Body of pancreas (tissue), 4 donors: ENCODE results near the gene DDX3X. TPM values are rescaled to one million over a fixed set of nuclear protein-coding genes. Genes with fewer than 3 reads are reported as not detected.

Experiments used
- ATAC-seq: fragments of 150-250 bp; one replicate; pipeline ENCODE4 v1.9.1; 2016
- DNase-seq, 4 donors: peaks; one replicate each; pipeline ENCODE4 v3.0.0-alpha.2; 2019
- H3K27ac ChIP-seq, 4 donors: fragments of 200-600 bp; sonication (generic); 1 replicate in 3 of 4; 2 replicates in 1 of 4; pipeline versions ENCODE4 v1.5.1 to v1.6.1; 2016 to 2019; ENCODE audit warnings: mild to moderate bottlenecking in 1 of 4, mixed read lengths in 1 of 4, moderate library complexity in 1 of 4
- H3K27me3 ChIP-seq, 2 donors: fragments of 200-600 bp; sonication (generic); one replicate each; pipeline ENCODE4 v1.6.0; 2016; ENCODE audit warnings: mild to moderate bottlenecking in 1 of 2
- H3K36me3 ChIP-seq, 2 donors: fragments of 200-600 bp; sonication (generic); replicated peaks in 1 of 2; 2 replicates each; pipeline ENCODE4 v1.5.1; 2016; ENCODE audit warnings: low read depth in 2 of 2; ENCODE audit not compliant: insufficient read depth in 1 of 2
- H3K4me1 ChIP-seq: fragments of 200-600 bp; sonication (generic); one replicate; pipeline ENCODE4 v1.6.0; 2016
- H3K4me3 ChIP-seq, 2 donors: fragments of 200-600 bp; sonication (generic); 1 replicate in 1 of 2; 2 replicates in 1 of 2; pipeline ENCODE4 v1.5.1; 2016 to 2019
- H3K9me3 ChIP-seq, 3 donors: fragments of 200-600 bp; sonication (generic); 1 replicate in 2 of 3; 2 replicates in 1 of 3; pipeline ENCODE4 v1.5.1; 2016
- POLR2A ChIP-seq, 3 donors: fragments of 450-650 bp; IDR thresholded peaks; one replicate each; pipeline ENCODE4 v1.6.1; 2016; ENCODE audit warnings: antibody characterized with exemption in 3 of 3, mild to moderate bottlenecking in 2 of 3
- WGBS, 2 donors: methylation state at CpG; one replicate each; pipeline ENCODE4 v1.1.5; 2017; 5-methylcytosine and 5-hydroxymethylcytosine counted together
- intact Hi-C: fragments of 100-400 bp; cut with DNase I; formaldehyde crosslinking; loops from one replicate; pipeline ENCODE4 v1.15.1; 2023
- total RNA-seq, 2 donors: library from RNA; depleted of rRNA; stranded (reverse); fragments of >200 nt; gene quantifications; one replicate each; pipeline ENCODE4 v1.1.0, GENCODE V29; 2016
- TF ChIP-seq, protein P1 (sequence below), 7 experiments: fragments of 450-650 bp in 4 of 7; fragments of 200-600 bp in 3 of 7; sonication (generic) in 3 of 7; IDR thresholded peaks; one replicate each; pipeline ENCODE4 v1.5.1; 2016 to 2019; ENCODE audit warnings: antibody characterized with exemption in 7 of 7

DDX3X gene
- total RNA-seq, 2 donors from 2014 or later: 104 to 127 TPM

DNA sequence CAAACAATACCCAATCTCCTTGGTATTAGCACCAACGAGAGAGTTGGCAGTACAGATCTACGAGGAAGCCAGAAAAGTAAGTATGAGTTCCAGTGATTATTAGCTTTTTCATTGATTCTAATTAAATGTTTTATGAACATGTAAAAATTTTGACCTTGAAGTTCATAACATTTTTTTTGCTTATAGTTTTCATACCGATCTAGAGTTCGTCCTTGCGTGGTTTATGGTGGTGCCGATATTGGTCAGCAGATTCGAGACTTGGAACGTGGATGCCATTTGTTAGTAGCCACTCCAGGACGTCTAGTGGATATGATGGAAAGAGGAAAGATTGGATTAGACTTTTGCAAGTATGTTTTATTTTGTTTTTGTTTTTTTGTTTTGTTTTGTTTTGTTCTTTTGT is 10.1 kb downstream of the DDX3X start:
- Histone ChIP-seq H3K36me3 (peaks cover 5 to 19% of the 10 kb centered on the region in 2 donors), H3K4me1 (peaks cover 12% of the 10 kb centered on the region), H3K27me3 (no peaks in the 10 kb centered on the region), H3K9me3 (no peaks in the 10 kb centered on the region), H3K4me3 (no peak overlapping the region), H3K27ac (no peak overlapping the region)
- no peak for TF ChIP-seq POLR2A (IDR thresholded peaks at IDR 0.05)
- TF ChIP-seq, protein P1, sequence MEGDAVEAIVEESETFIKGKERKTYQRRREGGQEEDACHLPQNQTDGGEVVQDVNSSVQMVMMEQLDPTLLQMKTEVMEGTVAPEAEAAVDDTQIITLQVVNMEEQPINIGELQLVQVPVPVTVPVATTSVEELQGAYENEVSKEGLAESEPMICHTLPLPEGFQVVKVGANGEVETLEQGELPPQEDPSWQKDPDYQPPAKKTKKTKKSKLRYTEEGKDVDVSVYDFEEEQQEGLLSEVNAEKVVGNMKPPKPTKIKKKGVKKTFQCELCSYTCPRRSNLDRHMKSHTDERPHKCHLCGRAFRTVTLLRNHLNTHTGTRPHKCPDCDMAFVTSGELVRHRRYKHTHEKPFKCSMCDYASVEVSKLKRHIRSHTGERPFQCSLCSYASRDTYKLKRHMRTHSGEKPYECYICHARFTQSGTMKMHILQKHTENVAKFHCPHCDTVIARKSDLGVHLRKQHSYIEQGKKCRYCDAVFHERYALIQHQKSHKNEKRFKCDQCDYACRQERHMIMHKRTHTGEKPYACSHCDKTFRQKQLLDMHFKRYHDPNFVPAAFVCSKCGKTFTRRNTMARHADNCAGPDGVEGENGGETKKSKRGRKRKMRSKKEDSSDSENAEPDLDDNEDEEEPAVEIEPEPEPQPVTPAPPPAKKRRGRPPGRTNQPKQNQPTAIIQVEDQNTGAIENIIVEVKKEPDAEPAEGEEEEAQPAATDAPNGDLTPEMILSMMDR (IDR thresholded peaks at IDR 0.05): no peak
- ATAC-seq (no peak), DNase-seq (no peak)
- intact Hi-C loops: no loop called here
- WGBS, 2 donors: 92 to 95% methylated on average over 9 of the region's 9 CpGs

DNA sequence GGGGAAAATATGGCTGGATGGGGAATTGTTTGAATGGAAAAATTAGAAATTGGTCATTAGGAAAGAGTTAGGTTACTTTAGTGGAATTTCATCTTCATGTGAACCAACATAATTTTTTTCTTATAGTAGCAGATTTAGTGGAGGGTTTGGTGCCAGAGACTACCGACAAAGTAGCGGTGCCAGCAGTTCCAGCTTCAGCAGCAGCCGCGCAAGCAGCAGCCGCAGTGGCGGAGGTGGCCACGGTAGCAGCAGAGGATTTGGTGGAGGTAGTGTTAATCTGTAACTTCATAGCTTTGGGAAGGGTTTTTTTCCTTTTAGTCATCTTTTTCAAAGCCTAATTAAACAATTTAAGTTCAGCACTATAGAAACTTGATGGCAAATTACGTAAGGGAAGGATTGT is 13.2 kb downstream of the DDX3X start:
- 91 to 92% methylated on average over 8 of the region's 8 CpGs for WGBS, 2 donors
- Histone ChIP-seq H3K36me3 (peaks cover 5 to 18% of the 10 kb centered on the region in 2 donors), H3K27me3 (no peaks in the 10 kb centered on the region), H3K9me3 (no peaks in the 10 kb centered on the region), H3K27ac (no peak overlapping the region), H3K4me1 (no peaks in the 10 kb centered on the region), H3K4me3 (no peak overlapping the region)
- ATAC-seq (no peak), DNase-seq (no peak)
- TF ChIP-seq, protein P1 (IDR thresholded peaks at IDR 0.05): no peak
- no peak for TF ChIP-seq POLR2A (IDR thresholded peaks at IDR 0.05)
- intact Hi-C loops: no loop called here

DNA sequence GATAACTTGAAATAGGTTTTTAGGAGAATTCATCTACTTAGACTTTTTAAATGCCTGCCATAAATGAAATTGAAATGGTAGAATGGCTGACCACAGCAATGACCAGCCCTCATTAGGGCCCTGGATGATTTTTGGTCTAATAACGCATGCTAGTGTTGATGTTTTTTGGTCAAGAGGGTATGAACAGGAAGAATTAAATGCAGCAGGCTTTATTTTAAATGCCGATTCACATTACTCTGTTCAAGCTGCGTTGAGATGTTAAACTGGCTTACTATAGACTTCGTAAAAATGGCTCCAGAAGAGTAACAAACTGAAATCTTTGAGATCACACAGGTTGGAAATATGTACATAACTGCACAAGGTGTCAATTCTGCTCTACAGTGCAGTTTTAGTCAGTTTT is 14.6 kb downstream of the DDX3X start:
- DNase-seq (no peak), ATAC-seq (no peak)
- Histone ChIP-seq H3K4me1 (no peaks in the 10 kb centered on the region), H3K9me3 (no peaks in the 10 kb centered on the region), H3K27ac (no peak overlapping the region), H3K27me3 (no peaks in the 10 kb centered on the region), H3K4me3 (no peak overlapping the region), H3K36me3 (peaks cover 5 to 10% of the 10 kb centered on the region in 2 donors)
- intact Hi-C loops: no loop called here
- WGBS, 2 donors: 91 to 98% methylated on average over 4 of the region's 4 CpGs
- TF ChIP-seq POLR2A (IDR thresholded peaks at IDR 0.05): no peak
- TF ChIP-seq, protein P1 (IDR thresholded peaks at IDR 0.05): no peak

DNA sequence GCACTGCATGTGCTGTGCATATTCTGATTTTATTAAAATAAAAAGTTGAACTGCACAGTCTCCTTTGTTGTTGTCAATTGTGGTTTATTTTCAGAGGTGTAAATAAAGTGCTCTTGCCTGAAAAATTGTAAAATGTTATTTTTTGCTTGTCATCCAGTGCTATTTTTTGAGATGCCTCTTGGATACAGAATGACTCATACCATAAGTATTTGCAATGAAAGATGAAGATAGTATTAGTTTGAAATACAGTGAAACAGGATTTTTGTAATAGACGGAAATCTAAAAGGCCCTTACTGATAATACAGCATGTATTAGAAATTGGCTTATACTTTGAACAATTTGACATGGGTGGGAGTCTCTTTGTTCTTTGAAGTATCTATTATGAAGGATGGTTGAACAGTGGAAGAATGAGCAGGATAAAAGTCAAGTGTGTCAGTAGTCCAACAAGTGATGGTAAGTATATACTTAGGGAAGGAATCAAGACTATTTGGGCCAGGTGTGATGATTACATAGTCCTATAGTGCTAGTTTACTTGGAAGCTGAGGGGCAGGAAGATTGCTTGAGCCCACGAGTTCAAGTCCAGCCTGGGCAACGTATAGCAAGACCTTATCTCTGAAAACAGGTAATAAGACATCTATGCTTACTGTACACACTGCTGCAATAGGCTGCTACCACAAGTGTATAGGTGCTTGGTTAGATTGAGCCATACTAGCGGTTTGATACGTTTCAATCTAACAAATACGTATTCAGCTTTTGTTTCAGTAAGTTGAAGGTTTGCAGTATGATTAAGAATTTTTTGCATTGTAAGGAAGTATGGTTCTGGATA is 16.4 kb downstream of the DDX3X start:
- Histone ChIP-seq H3K4me3 (no peak overlapping the region), H3K4me1 (no peaks in the 10 kb centered on the region), H3K27ac (no peak overlapping the region), H3K27me3 (no peaks in the 10 kb centered on the region), H3K9me3 (no peaks in the 10 kb centered on the region), H3K36me3 (peaks cover 5 to 10% of the 10 kb centered on the region in 2 donors)
- intact Hi-C loops: no loop called here
- DNase-seq: no peak
- TF ChIP-seq, protein P1 (IDR thresholded peaks at IDR 0.05): no peak
- TF ChIP-seq POLR2A (IDR thresholded peaks at IDR 0.05): no peak
- ATAC-seq: no peak
- 75 to 82% methylated on average over 6 of the region's 6 CpGs for WGBS, 2 donors
